ENCODE data around the gene ADPRHL1.

DNA sequence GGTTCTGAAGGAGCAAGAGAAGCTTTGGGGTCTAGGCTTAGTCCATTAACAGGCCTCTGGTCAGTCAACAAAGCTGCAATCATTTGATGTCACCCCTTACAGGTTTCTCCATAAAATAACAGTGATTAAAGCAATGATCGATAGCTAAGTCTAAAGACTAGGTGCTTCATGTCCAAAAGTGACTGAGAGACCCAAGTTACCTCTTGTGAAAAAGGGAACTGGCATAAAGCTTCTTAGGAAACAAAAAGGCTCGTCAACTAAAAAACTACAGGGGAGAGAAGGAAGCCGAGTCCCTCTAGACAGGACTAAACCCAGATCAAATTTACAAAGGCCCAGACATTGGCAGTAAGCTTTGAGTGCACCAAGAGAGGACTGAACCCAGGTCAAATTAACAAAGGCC lies 35.0 kb upstream of the ADPRHL1 start:
- TF ChIP-seq CTCF (IDR thresholded peaks at IDR 0.05): no peak
- TF ChIP-seq ZFX (IDR thresholded peaks at IDR 0.05; ENCODE audit: borderline replicate concordance): no peak

Measured in 22Rv1 (cell line).